22Rv1 (cell line): ENCODE data around the gene WWOX.

Experiments used
- ZFX ChIP-seq: fragments of 450-650 bp; IDR thresholded peaks from 2 replicates; pipeline ENCODE4 v1.6.1; 2017; ENCODE audit warnings: antibody characterized with exemption, borderline replicate concordance
- TF ChIP-seq, protein P1 (sequence below): fragments of 450-650 bp; IDR thresholded peaks from 2 replicates; pipeline ENCODE4 v1.5.1; 2017; ENCODE audit warnings: mild to moderate bottlenecking

DNA sequence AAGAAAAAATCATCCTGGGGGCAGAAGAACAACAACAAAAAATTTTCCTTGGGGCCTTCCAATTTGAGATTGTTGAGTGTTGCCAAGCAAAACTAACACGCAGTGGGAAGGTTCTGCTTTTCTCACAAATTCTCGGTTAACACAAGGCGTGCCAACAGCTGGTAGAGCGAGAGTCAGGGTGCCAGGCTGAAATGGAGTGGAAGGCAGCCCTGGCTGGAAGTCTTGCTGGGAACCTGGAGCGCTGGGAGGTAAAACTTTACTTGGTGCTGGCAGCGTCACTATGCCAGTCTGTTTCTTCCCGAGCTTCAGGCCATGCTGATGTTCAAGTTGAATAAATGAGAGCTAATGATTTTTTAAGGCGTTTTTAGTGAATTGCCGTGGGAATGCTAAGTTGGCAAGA is 189.4 kb downstream of the WWOX start:
- TF ChIP-seq, protein P1, sequence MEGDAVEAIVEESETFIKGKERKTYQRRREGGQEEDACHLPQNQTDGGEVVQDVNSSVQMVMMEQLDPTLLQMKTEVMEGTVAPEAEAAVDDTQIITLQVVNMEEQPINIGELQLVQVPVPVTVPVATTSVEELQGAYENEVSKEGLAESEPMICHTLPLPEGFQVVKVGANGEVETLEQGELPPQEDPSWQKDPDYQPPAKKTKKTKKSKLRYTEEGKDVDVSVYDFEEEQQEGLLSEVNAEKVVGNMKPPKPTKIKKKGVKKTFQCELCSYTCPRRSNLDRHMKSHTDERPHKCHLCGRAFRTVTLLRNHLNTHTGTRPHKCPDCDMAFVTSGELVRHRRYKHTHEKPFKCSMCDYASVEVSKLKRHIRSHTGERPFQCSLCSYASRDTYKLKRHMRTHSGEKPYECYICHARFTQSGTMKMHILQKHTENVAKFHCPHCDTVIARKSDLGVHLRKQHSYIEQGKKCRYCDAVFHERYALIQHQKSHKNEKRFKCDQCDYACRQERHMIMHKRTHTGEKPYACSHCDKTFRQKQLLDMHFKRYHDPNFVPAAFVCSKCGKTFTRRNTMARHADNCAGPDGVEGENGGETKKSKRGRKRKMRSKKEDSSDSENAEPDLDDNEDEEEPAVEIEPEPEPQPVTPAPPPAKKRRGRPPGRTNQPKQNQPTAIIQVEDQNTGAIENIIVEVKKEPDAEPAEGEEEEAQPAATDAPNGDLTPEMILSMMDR: no peak
- TF ChIP-seq ZFX: no peak
